Naive thymus-derived CD4-positive, alpha-beta T cell (primary cell): ENCODE results near the gene SLC12A2. TPM values are rescaled to one million over a fixed set of nuclear protein-coding genes. Genes with fewer than 3 reads are reported as not detected.
A peak's percentile ranks its signal among the peaks of the same experiment; 100 is the strongest.

Experiments
- ATAC-seq: fragments of 150-1000 bp; cut with Tn5 transposase; 2 replicates; pipeline ENCODE4 v1.10.0; 2021; ENCODE audit warnings: mild to moderate bottlenecking, moderate library complexity
- CTCF ChIA-PET: fragments of 350-600 bp; sonication (Branson Sonifier 250); formaldehyde crosslinking; loops from one replicate; lab custom pipeline; 2021; ENCODE audit warnings: antibody characterized with exemption; lab: Charles Lee
- POLR2A ChIA-PET: fragments of 350-600 bp; sonication (Branson Sonifier 250); formaldehyde crosslinking; loops from one replicate; lab custom pipeline; 2021; ENCODE audit warnings: antibody characterized with exemption, inconsistent platforms; lab: Charles Lee
- DNase-seq, 9 donors: peaks; one replicate each; pipeline versions ENCODE4 v3.0.0 to v3.0.0-alpha.2; 2020 to 2022; ENCODE audit warnings: mixed read lengths in 1 of 9
- H3K27ac ChIP-seq: one replicate; pipeline ENCODE4 v1.7.0; 2013; ENCODE audit warnings: mild to moderate bottlenecking, low read depth, low read length, moderate library complexity
- H3K27me3 ChIP-seq, 2 donors: one replicate each; pipeline ENCODE4 v1.7.0; 2013; ENCODE audit warnings: low read length in 2 of 2, mild to moderate bottlenecking in 2 of 2, moderate library complexity in 2 of 2; ENCODE audit not compliant: control insufficient read depth in 2 of 2, insufficient read depth in 2 of 2
- H3K36me3 ChIP-seq, 3 experiments: 1 replicate in 2 of 3; 2 replicates in 1 of 3; pipeline ENCODE4 v1.7.0; 2013; ENCODE audit warnings: low read length in 3 of 3, mild to moderate bottlenecking in 3 of 3, moderate library complexity in 1 of 3; ENCODE audit not compliant: insufficient read depth in 3 of 3, control insufficient read depth in 2 of 3
- H3K4me1 ChIP-seq, 2 donors: one replicate each; pipeline ENCODE4 v1.7.0; 2013; ENCODE audit warnings: low read length in 2 of 2, mild to moderate bottlenecking in 2 of 2, moderate library complexity in 1 of 2; ENCODE audit not compliant: control insufficient read depth in 2 of 2, insufficient read depth in 2 of 2
- H3K4me3 ChIP-seq: 2 replicates; pipeline ENCODE4 v1.7.0; 2013; ENCODE audit warnings: mild to moderate bottlenecking, low read length
- H3K9me3 ChIP-seq, 3 experiments: 1 replicate in 2 of 3; 2 replicates in 1 of 3; pipeline ENCODE4 v1.7.0; 2013; ENCODE audit warnings: low read length in 3 of 3; ENCODE audit not compliant: control insufficient read depth in 2 of 3
- H3K27ac Mint-ChIP-seq, 9 donors: one replicate each; pipeline ENCODE4 v1.8.0; 2020 to 2022; ENCODE audit warnings: mixed read lengths in 9 of 9, mild to moderate bottlenecking in 8 of 9, moderate library complexity in 5 of 9, inconsistent platforms in 2 of 9
- H3K27me3 Mint-ChIP-seq, 5 donors: one replicate each; pipeline ENCODE4 v1.8.0; 2021 to 2022; ENCODE audit warnings: mixed read lengths in 5 of 5, mild to moderate bottlenecking in 1 of 5
- H3K36me3 Mint-ChIP-seq, 5 donors: one replicate each; pipeline ENCODE4 v1.8.0; 2020 to 2022; ENCODE audit warnings: mixed read lengths in 5 of 5, mild to moderate bottlenecking in 3 of 5, inconsistent platforms in 1 of 5
- H3K4me1 Mint-ChIP-seq, 7 donors: one replicate each; pipeline ENCODE4 v1.8.0; 2020 to 2022; ENCODE audit warnings: mixed read lengths in 7 of 7, mild to moderate bottlenecking in 3 of 7, inconsistent platforms in 1 of 7
- H3K4me3 Mint-ChIP-seq, 10 donors: one replicate each; pipeline ENCODE4 v1.8.0; 2020 to 2022; ENCODE audit warnings: mild to moderate bottlenecking in 10 of 10, mixed read lengths in 10 of 10, moderate library complexity in 6 of 10, inconsistent platforms in 2 of 10
- H3K9me3 Mint-ChIP-seq, 11 donors: one replicate each; pipeline ENCODE4 v1.8.0; 2020 to 2022; ENCODE audit warnings: mixed read lengths in 11 of 11, mild to moderate bottlenecking in 4 of 11, inconsistent platforms in 1 of 11, moderate library complexity in 1 of 11
- intact Hi-C, 2 donors: fragments of 100-400 bp; cut with micrococcal nuclease; formaldehyde crosslinking; loops; one replicate each; pipeline ENCODE4 v1.15.1; 2023
- polyA plus RNA-seq, 2 donors: library from polyadenylated mRNA; unstranded; fragments of 300-500 nt; fragmentation: Illumina TruSeq; gene quantifications; one replicate each; pipeline ENCODE4 v1.2.3, GENCODE V29; 2021
- total RNA-seq, 6 experiments: library from RNA in 5 of 6; stranded (reverse) in 5 of 6; gene quantifications; 1 replicate in 5 of 6; 2 replicates in 1 of 6; pipeline ENCODE4 v1.2.3 and lab custom pipeline; 2021 to 2026

Gene SLC12A2
- total and polyA plus RNA-seq, 7 experiments from 2014 or later: 4.8 to 17.3 (median 10.7) TPM

- Histone ChIP-seq H3K27me3 (no peaks in the 10 kb centered on the region), H3K27ac (no peak overlapping the region), H3K4me3 (no peak overlapping the region), H3K36me3 (no peaks in the 10 kb centered on the region), H3K9me3 (no peaks in the 10 kb centered on the region), H3K4me1 (peaks cover 0 to 25% of the 10 kb centered on the region in 2 donors)
- ATAC-seq: no peak
- DNase-seq: no peak
- intact Hi-C loops: loop anchor here in 1 of 2 donors (5.0 kb wide), 2 partner anchors 678 to 902 kb away; partner anchors contain the start of gene PRRC1
- peak overlapping the region in 3 of 9 donors; percentile 28 to 94 (median 72) for H3K27ac Mint-ChIP-seq
- no peaks in the 10 kb centered on the region for H3K27me3 Mint-ChIP-seq
- H3K4me1 Mint-ChIP-seq: peaks cover 19 to 50% (median 40%) of the 10 kb centered on the region in 7 donors
- H3K9me3 Mint-ChIP-seq: no peaks in the 10 kb centered on the region
- peaks cover 0 to 6% (median 0%) of the 10 kb centered on the region in 5 donors for H3K36me3 Mint-ChIP-seq
- ChIA-PET CTCF (no interaction called here), POLR2A (no interaction called here)
- H3K4me3 Mint-ChIP-seq: no peak overlapping the region
Measured at GRCh38 chr5:128195316-128195715, 111.8 kb downstream of the SLC12A2 start.

GRCh38 chr5:128196080-128196479 lies 112.5 kb downstream of the SLC12A2 start:
- Histone ChIP-seq H3K36me3 (no peaks in the 10 kb centered on the region), H3K4me1 (peaks cover 0 to 25% of the 10 kb centered on the region in 2 donors), H3K9me3 (no peaks in the 10 kb centered on the region), H3K27me3 (no peaks in the 10 kb centered on the region), H3K4me3 (no peak overlapping the region), H3K27ac (no peak overlapping the region)
- ATAC-seq: no peak
- ChIA-PET CTCF (interaction anchor here (0.6 to 1.1 kb wide), 3 partner anchors 380 to 632 kb away, joined by 3 read pairs; no protein-coding TSS in a partner anchor), POLR2A (no interaction called here)
- H3K36me3 Mint-ChIP-seq: peaks cover 0 to 6% (median 0%) of the 10 kb centered on the region in 5 donors
- H3K9me3 Mint-ChIP-seq: no peaks in the 10 kb centered on the region
- peaks cover 19 to 58% (median 46%) of the 10 kb centered on the region in 7 donors for H3K4me1 Mint-ChIP-seq
- intact Hi-C loops: loop anchor here in 1 of 2 donors (5.0 kb wide), 2 partner anchors 679 to 901 kb away; partner anchors contain the start of gene PRRC1
- DNase-seq: no peak
- no peaks in the 10 kb centered on the region for H3K27me3 Mint-ChIP-seq
- H3K27ac Mint-ChIP-seq: peak overlapping the region in 8 of 9 donors; percentile 84 to 98 (median 90)
- H3K4me3 Mint-ChIP-seq: peak overlapping the region in 4 of 10 donors; percentile 44 to 84 (median 73)

GRCh38 chr5:128196791-128197190 lies 113.2 kb downstream of the SLC12A2 start:
- POLR2A ChIA-PET: interaction anchor here (0.9 kb wide), 1 partner anchor 114 kb away, joined by 5 read pairs; no protein-coding TSS in a partner anchor
- DNase-seq: peak in 7 of 9 donors; percentile 53 to 84 (median 76)

GRCh38 chr5:128197896-128198522 lies 114.4 kb downstream of the SLC12A2 start:
- peaks cover 23 to 66% (median 52%) of the 10 kb centered on the region in 7 donors for H3K4me1 Mint-ChIP-seq
- peak; percentile 44 for ATAC-seq
- Histone ChIP-seq H3K4me1 (peaks cover 0 to 25% of the 10 kb centered on the region in 2 donors), H3K36me3 (no peaks in the 10 kb centered on the region), H3K4me3 (no peak overlapping the region), H3K27ac (peak overlapping the region; percentile 52), H3K9me3 (no peaks in the 10 kb centered on the region), H3K27me3 (no peaks in the 10 kb centered on the region)
- ChIA-PET CTCF (interaction anchor here (0.6 kb wide), 1 partner anchor 9 kb away, joined by 4 read pairs; no protein-coding TSS in a partner anchor), POLR2A (no interaction called here)
- no peaks in the 10 kb centered on the region for H3K9me3 Mint-ChIP-seq
- peak overlapping the region; percentile 43 to 98 (median 87) for H3K27ac Mint-ChIP-seq
- peak in 7 of 9 donors; percentile 54 to 76 (median 66) for DNase-seq
- intact Hi-C loops: loop anchor here in 1 of 2 donors (5.0 kb wide), 2 partner anchors 681 to 899 kb away; partner anchors contain the start of gene PRRC1
- peaks cover 0 to 1% (median 0%) of the 10 kb centered on the region in 5 donors for H3K27me3 Mint-ChIP-seq
- peak overlapping the region; percentile 10 to 84 (median 64) for H3K4me3 Mint-ChIP-seq
- peaks cover 0 to 6% (median 0%) of the 10 kb centered on the region in 5 donors for H3K36me3 Mint-ChIP-seq

More at GRCh38 chr5:128196791-128197190, 113.2 kb downstream of the SLC12A2 start:
- ATAC-seq: peak; percentile 76
- H3K27ac Mint-ChIP-seq: peak overlapping the region in 8 of 9 donors; percentile 84 to 98 (median 90)
- H3K27ac ChIP-seq: peak overlapping the region; percentile 52
- no peaks in the 10 kb centered on the region for H3K9me3 Mint-ChIP-seq
- no peaks in the 10 kb centered on the region for H3K36me3 ChIP-seq
- intact Hi-C loops: loop anchor here in 1 of 2 donors (5.0 kb wide), 2 partner anchors 679 to 901 kb away; partner anchors contain the start of gene PRRC1
- H3K9me3 ChIP-seq: no peaks in the 10 kb centered on the region
- H3K4me3 ChIP-seq: peak overlapping the region; percentile 7
- peaks cover 0 to 6% (median 0%) of the 10 kb centered on the region in 5 donors for H3K36me3 Mint-ChIP-seq
- H3K27me3 Mint-ChIP-seq: peaks cover 0 to 1% (median 0%) of the 10 kb centered on the region in 5 donors
- H3K4me3 Mint-ChIP-seq: peak overlapping the region in 8 of 10 donors; percentile 41 to 84 (median 68)
- CTCF ChIA-PET: interaction anchor here (0.9 to 1.1 kb wide), 2 partner anchors 440 to 633 kb away, joined by 3 read pairs; no protein-coding TSS in a partner anchor
- peaks cover 23 to 65% (median 52%) of the 10 kb centered on the region in 7 donors for H3K4me1 Mint-ChIP-seq
- H3K4me1 ChIP-seq: peaks cover 0 to 25% of the 10 kb centered on the region in 2 donors
- no peaks in the 10 kb centered on the region for H3K27me3 ChIP-seq

GRCh38 chr5:128199104-128199503 lies 115.5 kb downstream of the SLC12A2 start:
- DNase-seq: no peak
- no peaks in the 10 kb centered on the region for H3K27me3 ChIP-seq
- H3K27ac Mint-ChIP-seq: peak overlapping the region in 7 of 9 donors; percentile 85 to 98 (median 94)
- intact Hi-C loops: loop anchor here in 1 of 2 donors (5.0 kb wide), 2 partner anchors 682 to 898 kb away; partner anchors contain the start of gene PRRC1
- H3K36me3 Mint-ChIP-seq: peaks cover 0 to 3% (median 0%) of the 10 kb centered on the region in 5 donors
- no peak for ATAC-seq
- H3K4me3 ChIP-seq: no peak overlapping the region
- H3K9me3 Mint-ChIP-seq: no peaks in the 10 kb centered on the region
- peaks cover 0 to 1% (median 0%) of the 10 kb centered on the region in 5 donors for H3K27me3 Mint-ChIP-seq
- ChIA-PET POLR2A (no interaction called here), CTCF (no interaction called here)
- H3K9me3 ChIP-seq: no peaks in the 10 kb centered on the region
- peaks cover 23 to 58% (median 48%) of the 10 kb centered on the region in 7 donors for H3K4me1 Mint-ChIP-seq
- no peaks in the 10 kb centered on the region for H3K36me3 ChIP-seq
- H3K4me3 Mint-ChIP-seq: peak overlapping the region in 6 of 10 donors; percentile 1 to 76 (median 29)
- peaks cover 0 to 25% of the 10 kb centered on the region in 2 donors for H3K4me1 ChIP-seq
- H3K27ac ChIP-seq: no peak overlapping the region

GRCh38 chr5:128199611-128200010 lies 116.0 kb downstream of the SLC12A2 start:
- peaks cover 0 to 25% of the 10 kb centered on the region in 2 donors for H3K4me1 ChIP-seq
- H3K9me3 ChIP-seq: no peaks in the 10 kb centered on the region
- CTCF ChIA-PET: no interaction called here
- Mint-ChIP-seq H3K4me3 (peak overlapping the region in 1 of 10 donors; percentile 25), H3K9me3 (no peaks in the 10 kb centered on the region), H3K27ac (peak overlapping the region in 3 of 9 donors; percentile 21 to 87 (median 49)), H3K36me3 (peaks cover 0 to 2% (median 0%) of the 10 kb centered on the region in 5 donors), H3K4me1 (peaks cover 23 to 57% (median 46%) of the 10 kb centered on the region in 7 donors), H3K27me3 (peaks cover 0 to 4% (median 0%) of the 10 kb centered on the region in 5 donors)
- H3K4me3 ChIP-seq: no peak overlapping the region
- POLR2A ChIA-PET: no interaction called here
- intact Hi-C loops: loop anchor here (2.0 to 5.0 kb wide), 4 partner anchors 115 to 898 kb away; partner anchors contain the start of gene PRRC1 (in 1 of the 2)
- no peak overlapping the region for H3K27ac ChIP-seq
- ATAC-seq (no peak), DNase-seq (no peak)
- H3K36me3 ChIP-seq: no peaks in the 10 kb centered on the region
- no peaks in the 10 kb centered on the region for H3K27me3 ChIP-seq
